ENCODE measurements around the gene OSBP2. TPM values are rescaled to one million over a fixed set of nuclear protein-coding genes. Genes with fewer than 3 reads are reported as not detected.

OSBP2 gene
- total and polyA plus RNA-seq, 10 of the 15 experiments (the other 5 are each of a cell fraction or from before 2014, with no cell fraction given): 0.11 to 7.7 (median 3.6) TPM

DNA sequence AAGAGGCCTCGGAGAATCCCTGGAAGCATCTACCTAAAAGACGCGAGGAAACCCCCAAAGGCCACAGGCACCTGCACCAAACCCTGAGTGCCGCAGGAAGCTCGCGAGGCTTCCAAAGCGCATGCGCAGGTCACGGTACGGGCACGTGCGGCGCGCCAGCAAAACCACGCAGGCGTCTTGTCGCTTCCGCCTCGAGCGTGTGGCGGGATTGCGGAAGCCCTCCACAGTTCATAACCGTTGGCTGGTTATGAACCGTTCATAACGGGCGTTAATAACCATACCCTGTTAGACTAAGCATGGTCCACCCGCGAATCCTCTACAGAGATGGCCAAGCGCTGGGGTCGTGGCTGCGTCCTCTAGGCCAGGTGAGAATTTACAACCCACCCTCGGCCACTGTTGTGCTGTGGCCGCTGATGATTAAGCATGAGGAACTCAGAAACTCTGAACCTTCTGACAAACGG is 227.5 kb downstream of the OSBP2 start (continued):
- TF ChIP-seq TBL1XR1 (IDR thresholded peaks at IDR 0.05; ENCODE audit: low read depth, low read length) (no peak), NR2F1 (conservative IDR thresholded peaks at IDR 0.05) (peak; percentile 28; the same call in 1 of the 2 replicates), ZNF622 (IDR thresholded peaks at IDR 0.05) (no peak), YBX1 (IDR thresholded peaks at IDR 0.05) (no peak), KLF5 (IDR thresholded peaks at IDR 0.05; ENCODE audit: partially characterized antibody) (peak; percentile 77), FOXK2 (IDR thresholded peaks at IDR 0.05) (0 out of 2 replicates have a peak, but pooled peaks have one; percentile 23), MYB (IDR thresholded peaks at IDR 0.05; ENCODE audit: borderline replicate concordance, low read depth, low read length) (no peak), ESRRA (IDR thresholded peaks at IDR 0.05; ENCODE audit: low read length) (no peak), CBX3 (IDR thresholded peaks at IDR 0.05; ENCODE audit: borderline replicate concordance, low read depth) (no peak), WRNIP1 (IDR thresholded peaks at IDR 0.05; ENCODE audit: borderline replicate concordance, low read depth, low read length) (no peak), DPF2 (IDR thresholded peaks at IDR 0.05) (peak; percentile 37; the same call in 1 of the 2 replicates), SRF (IDR thresholded peaks at IDR 0.05; ENCODE audit: low read depth in 2 of 2, low read length in 2 of 2) (no peak), MTA3 (IDR thresholded peaks at IDR 0.05; ENCODE audit: borderline replicate concordance, low read length) (no peak), SUPT20H (IDR thresholded peaks at IDR 0.05; ENCODE audit: borderline replicate concordance, control insufficient read depth, low read depth, low read length) (no peak)
- TF ChIP-seq, protein P1, sequence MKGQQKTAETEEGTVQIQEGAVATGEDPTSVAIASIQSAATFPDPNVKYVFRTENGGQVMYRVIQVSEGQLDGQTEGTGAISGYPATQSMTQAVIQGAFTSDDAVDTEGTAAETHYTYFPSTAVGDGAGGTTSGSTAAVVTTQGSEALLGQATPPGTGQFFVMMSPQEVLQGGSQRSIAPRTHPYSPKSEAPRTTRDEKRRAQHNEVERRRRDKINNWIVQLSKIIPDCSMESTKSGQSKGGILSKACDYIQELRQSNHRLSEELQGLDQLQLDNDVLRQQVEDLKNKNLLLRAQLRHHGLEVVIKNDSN (IDR thresholded peaks at IDR 0.05; ENCODE audit: borderline replicate concordance, extremely low read length, insufficient read depth, low read depth, low read length): peak; percentile 87
- TF ChIP-seq, protein P2, sequence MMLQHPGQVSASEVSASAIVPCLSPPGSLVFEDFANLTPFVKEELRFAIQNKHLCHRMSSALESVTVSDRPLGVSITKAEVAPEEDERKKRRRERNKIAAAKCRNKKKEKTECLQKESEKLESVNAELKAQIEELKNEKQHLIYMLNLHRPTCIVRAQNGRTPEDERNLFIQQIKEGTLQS (IDR thresholded peaks at IDR 0.05; ENCODE audit: borderline replicate concordance, extremely low read depth, low read depth, low read length): peak; percentile 58; the same call in 1 of the 2 replicates
- TF ChIP-seq, protein P3, sequence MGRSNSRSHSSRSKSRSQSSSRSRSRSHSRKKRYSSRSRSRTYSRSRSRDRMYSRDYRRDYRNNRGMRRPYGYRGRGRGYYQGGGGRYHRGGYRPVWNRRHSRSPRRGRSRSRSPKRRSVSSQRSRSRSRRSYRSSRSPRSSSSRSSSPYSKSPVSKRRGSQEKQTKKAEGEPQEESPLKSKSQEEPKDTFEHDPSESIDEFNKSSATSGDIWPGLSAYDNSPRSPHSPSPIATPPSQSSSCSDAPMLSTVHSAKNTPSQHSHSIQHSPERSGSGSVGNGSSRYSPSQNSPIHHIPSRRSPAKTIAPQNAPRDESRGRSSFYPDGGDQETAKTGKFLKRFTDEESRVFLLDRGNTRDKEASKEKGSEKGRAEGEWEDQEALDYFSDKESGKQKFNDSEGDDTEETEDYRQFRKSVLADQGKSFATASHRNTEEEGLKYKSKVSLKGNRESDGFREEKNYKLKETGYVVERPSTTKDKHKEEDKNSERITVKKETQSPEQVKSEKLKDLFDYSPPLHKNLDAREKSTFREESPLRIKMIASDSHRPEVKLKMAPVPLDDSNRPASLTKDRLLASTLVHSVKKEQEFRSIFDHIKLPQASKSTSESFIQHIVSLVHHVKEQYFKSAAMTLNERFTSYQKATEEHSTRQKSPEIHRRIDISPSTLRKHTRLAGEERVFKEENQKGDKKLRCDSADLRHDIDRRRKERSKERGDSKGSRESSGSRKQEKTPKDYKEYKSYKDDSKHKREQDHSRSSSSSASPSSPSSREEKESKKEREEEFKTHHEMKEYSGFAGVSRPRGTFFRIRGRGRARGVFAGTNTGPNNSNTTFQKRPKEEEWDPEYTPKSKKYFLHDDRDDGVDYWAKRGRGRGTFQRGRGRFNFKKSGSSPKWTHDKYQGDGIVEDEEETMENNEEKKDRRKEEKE (IDR thresholded peaks at IDR 0.05): peak; percentile 66; the same call in 1 of the 2 replicates
- TF ChIP-seq, protein P4, sequence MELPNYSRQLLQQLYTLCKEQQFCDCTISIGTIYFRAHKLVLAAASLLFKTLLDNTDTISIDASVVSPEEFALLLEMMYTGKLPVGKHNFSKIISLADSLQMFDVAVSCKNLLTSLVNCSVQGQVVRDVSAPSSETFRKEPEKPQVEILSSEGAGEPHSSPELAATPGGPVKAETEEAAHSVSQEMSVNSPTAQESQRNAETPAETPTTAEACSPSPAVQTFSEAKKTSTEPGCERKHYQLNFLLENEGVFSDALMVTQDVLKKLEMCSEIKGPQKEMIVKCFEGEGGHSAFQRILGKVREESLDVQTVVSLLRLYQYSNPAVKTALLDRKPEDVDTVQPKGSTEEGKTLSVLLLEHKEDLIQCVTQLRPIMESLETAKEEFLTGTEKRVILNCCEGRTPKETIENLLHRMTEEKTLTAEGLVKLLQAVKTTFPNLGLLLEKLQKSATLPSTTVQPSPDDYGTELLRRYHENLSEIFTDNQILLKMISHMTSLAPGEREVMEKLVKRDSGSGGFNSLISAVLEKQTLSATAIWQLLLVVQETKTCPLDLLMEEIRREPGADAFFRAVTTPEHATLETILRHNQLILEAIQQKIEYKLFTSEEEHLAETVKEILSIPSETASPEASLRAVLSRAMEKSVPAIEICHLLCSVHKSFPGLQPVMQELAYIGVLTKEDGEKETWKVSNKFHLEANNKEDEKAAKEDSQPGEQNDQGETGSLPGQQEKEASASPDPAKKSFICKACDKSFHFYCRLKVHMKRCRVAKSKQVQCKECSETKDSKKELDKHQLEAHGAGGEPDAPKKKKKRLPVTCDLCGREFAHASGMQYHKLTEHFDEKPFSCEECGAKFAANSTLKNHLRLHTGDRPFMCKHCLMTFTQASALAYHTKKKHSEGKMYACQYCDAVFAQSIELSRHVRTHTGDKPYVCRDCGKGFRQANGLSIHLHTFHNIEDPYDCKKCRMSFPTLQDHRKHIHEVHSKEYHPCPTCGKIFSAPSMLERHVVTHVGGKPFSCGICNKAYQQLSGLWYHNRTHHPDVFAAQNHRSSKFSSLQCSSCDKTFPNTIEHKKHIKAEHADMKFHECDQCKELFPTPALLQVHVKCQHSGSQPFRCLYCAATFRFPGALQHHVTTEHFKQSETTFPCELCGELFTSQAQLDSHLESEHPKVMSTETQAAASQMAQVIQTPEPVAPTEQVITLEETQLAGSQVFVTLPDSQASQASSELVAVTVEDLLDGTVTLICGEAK (IDR thresholded peaks at IDR 0.05; ENCODE audit: borderline replicate concordance): peak; percentile 49; the same call in 1 of the 2 replicates
- TF ChIP-seq, protein P5, sequence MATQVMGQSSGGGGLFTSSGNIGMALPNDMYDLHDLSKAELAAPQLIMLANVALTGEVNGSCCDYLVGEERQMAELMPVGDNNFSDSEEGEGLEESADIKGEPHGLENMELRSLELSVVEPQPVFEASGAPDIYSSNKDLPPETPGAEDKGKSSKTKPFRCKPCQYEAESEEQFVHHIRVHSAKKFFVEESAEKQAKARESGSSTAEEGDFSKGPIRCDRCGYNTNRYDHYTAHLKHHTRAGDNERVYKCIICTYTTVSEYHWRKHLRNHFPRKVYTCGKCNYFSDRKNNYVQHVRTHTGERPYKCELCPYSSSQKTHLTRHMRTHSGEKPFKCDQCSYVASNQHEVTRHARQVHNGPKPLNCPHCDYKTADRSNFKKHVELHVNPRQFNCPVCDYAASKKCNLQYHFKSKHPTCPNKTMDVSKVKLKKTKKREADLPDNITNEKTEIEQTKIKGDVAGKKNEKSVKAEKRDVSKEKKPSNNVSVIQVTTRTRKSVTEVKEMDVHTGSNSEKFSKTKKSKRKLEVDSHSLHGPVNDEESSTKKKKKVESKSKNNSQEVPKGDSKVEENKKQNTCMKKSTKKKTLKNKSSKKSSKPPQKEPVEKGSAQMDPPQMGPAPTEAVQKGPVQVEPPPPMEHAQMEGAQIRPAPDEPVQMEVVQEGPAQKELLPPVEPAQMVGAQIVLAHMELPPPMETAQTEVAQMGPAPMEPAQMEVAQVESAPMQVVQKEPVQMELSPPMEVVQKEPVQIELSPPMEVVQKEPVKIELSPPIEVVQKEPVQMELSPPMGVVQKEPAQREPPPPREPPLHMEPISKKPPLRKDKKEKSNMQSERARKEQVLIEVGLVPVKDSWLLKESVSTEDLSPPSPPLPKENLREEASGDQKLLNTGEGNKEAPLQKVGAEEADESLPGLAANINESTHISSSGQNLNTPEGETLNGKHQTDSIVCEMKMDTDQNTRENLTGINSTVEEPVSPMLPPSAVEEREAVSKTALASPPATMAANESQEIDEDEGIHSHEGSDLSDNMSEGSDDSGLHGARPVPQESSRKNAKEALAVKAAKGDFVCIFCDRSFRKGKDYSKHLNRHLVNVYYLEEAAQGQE (IDR thresholded peaks at IDR 0.05; ENCODE audit: low read depth, low read length): no peak
